Uterus (tissue), 4 donors: ENCODE data around the gene MUC5B. TPM values are rescaled to one million over a fixed set of nuclear protein-coding genes. Genes with fewer than 3 reads are reported as not detected.
"Not testable (repeated sequence)": the region's sequence is repeated elsewhere in the genome, so short reads cannot be mapped to it uniquely, and the experiment has no call there.

Experiments used
- DNase-seq, 2 donors: peaks; one replicate each; pipeline ENCODE4 v3.0.0-alpha.2; 2019 to 2020
- H3K27ac ChIP-seq, 2 donors: fragments of 200-600 bp; sonication (generic); 1 replicate in 1 of 2; 2 replicates in 1 of 2; pipeline ENCODE4 v1.5.1; 2016 to 2018
- H3K27me3 ChIP-seq, 2 donors: fragments of 200-600 bp; sonication (generic); one replicate each; pipeline ENCODE4 v1.5.1; 2018 to 2019; ENCODE audit warnings: control low read depth in 1 of 2
- H3K36me3 ChIP-seq, 2 donors: fragments of 200-600 bp; sonication (generic); one replicate each; pipeline ENCODE4 v1.5.1; 2019; ENCODE audit warnings: control low read depth in 1 of 2
- H3K4me1 ChIP-seq, 2 donors: fragments of 200-600 bp; sonication (generic); one replicate each; pipeline ENCODE4 v1.5.1; 2018 to 2019; ENCODE audit warnings: control low read depth in 1 of 2
- H3K4me3 ChIP-seq, 2 donors: fragments of 200-600 bp; sonication (generic); 1 replicate in 1 of 2; 2 replicates in 1 of 2; pipeline ENCODE4 v1.5.1; 2018 to 2019; ENCODE audit warnings: mild to moderate bottlenecking in 1 of 2
- H3K9me3 ChIP-seq, 2 donors: fragments of 200-600 bp; sonication (generic); one replicate each; pipeline ENCODE4 v1.5.1; 2019; ENCODE audit warnings: control low read depth in 1 of 2
- CTCF ChIP-seq, 4 experiments: fragments of 200-600 bp in 2 of 4; fragments of 450-650 bp in 2 of 4; sonication (generic) in 2 of 4; IDR thresholded peaks; one replicate each; pipeline ENCODE4 v1.5.1; 2016 to 2019; ENCODE audit warnings: antibody characterized with exemption in 4 of 4, mild to moderate bottlenecking in 2 of 4, moderate library complexity in 1 of 4
- POLR2A ChIP-seq, 2 donors: fragments of 450-650 bp; IDR thresholded peaks; one replicate each; pipeline ENCODE4 v1.6.1; 2016; ENCODE audit warnings: antibody characterized with exemption in 2 of 2, mild to moderate bottlenecking in 1 of 2, moderate library complexity in 1 of 2
- intact Hi-C: fragments of 100-400 bp; cut with DNase I; formaldehyde crosslinking; loops from one replicate; pipeline ENCODE4 v1.15.1; 2023; ENCODE audit warnings: low total_unique reads
- total RNA-seq, 4 donors: library from RNA; depleted of rRNA in 3 of 4; stranded (reverse); fragments of >200 nt in 3 of 4; gene quantifications; one replicate each; pipeline versions ENCODE4 v1.1.0 to v1.2.4, GENCODE V29; 2014 to 2023
- donor health status: DM: yes; HTN: yes; CAD: no.

Gene MUC5B
- total RNA-seq, 4 donors from 2014 or later: under 0.01 to 3.8 (median 0.71) TPM

GRCh38 chr11:1208144-1208393 is 14.8 kb upstream of the MUC5B start:
- Histone ChIP-seq H3K9me3 (peaks cover 0 to 2% of the 10 kb centered on the region in 2 donors), H3K4me3 (no peak overlapping the region), H3K27me3 (no peaks in the 10 kb centered on the region), H3K4me1 (no peaks in the 10 kb centered on the region), H3K27ac (no peak overlapping the region), H3K36me3 (no peaks in the 10 kb centered on the region)
- intact Hi-C loops: loop anchor here (10.0 kb wide), 1 partner anchor 307 kb away; no protein-coding TSS in a partner anchor
- no peak for DNase-seq
- TF ChIP-seq POLR2A (IDR thresholded peaks at IDR 0.05) (no peak), CTCF (IDR thresholded peaks at IDR 0.05) (no peak)

- DNase-seq: no peak
- no peak overlapping the region for H3K27ac ChIP-seq
- intact Hi-C loops: loop anchor here (10.0 kb wide), 1 partner anchor 306 kb away; no protein-coding TSS in a partner anchor
- no peaks in the 10 kb centered on the region for H3K27me3 ChIP-seq
- H3K9me3 ChIP-seq: peaks cover 0 to 2% of the 10 kb centered on the region in 2 donors
- TF ChIP-seq POLR2A (IDR thresholded peaks at IDR 0.05) (no peak), CTCF (IDR thresholded peaks at IDR 0.05) (no peak)
- H3K4me1 ChIP-seq: no peaks in the 10 kb centered on the region
- no peaks in the 10 kb centered on the region for H3K36me3 ChIP-seq
- no peak overlapping the region for H3K4me3 ChIP-seq
Measured at GRCh38 chr11:1208394-1209261, 14.2 kb upstream of the MUC5B start.

- H3K27me3 ChIP-seq: no peaks in the 10 kb centered on the region
- H3K4me3 ChIP-seq: no peak overlapping the region
- intact Hi-C loops: loop anchor here (10.0 kb wide), 1 partner anchor 305 kb away; no protein-coding TSS in a partner anchor
- H3K27ac ChIP-seq: no peak overlapping the region
- TF ChIP-seq CTCF (IDR thresholded peaks at IDR 0.05): no peak
- no peak for TF ChIP-seq POLR2A (IDR thresholded peaks at IDR 0.05)
- peaks cover 0 to 2% of the 10 kb centered on the region in 2 donors for H3K9me3 ChIP-seq
- no peaks in the 10 kb centered on the region for H3K4me1 ChIP-seq
- no peak for DNase-seq
- H3K36me3 ChIP-seq: no peaks in the 10 kb centered on the region
Measured at GRCh38 chr11:1209371-1210057, 13.4 kb upstream of the MUC5B start.

GRCh38 chr11:1211838-1212237 is 11.0 kb upstream of the MUC5B start:
- Histone ChIP-seq H3K27me3 (no peaks in the 10 kb centered on the region), H3K27ac (no peak overlapping the region), H3K36me3 (no peaks in the 10 kb centered on the region), H3K4me1 (no peaks in the 10 kb centered on the region), H3K9me3 (peaks cover 0 to 2% of the 10 kb centered on the region in 2 donors), H3K4me3 (no peak overlapping the region)
- intact Hi-C loops: no loop called here
- TF ChIP-seq CTCF (IDR thresholded peaks at IDR 0.05) (no peak), POLR2A (IDR thresholded peaks at IDR 0.05) (no peak)
- no peak for DNase-seq

- DNase-seq, H3K4me1 ChIP-seq, H3K27ac ChIP-seq, intact Hi-C loops, H3K9me3 ChIP-seq, H3K27me3 ChIP-seq, H3K36me3 ChIP-seq, H3K4me3 ChIP-seq: not testable (repeated sequence)
Measured at GRCh38 chr11:1215826-1216225, 7.0 kb upstream of the MUC5B start.
